GM19025 (cell line): ENCODE results near the gene ZNF598.
A peak's percentile ranks its signal among the peaks of the same experiment; 100 is the strongest.
"Not testable (repeated sequence)": the region's sequence is repeated elsewhere in the genome, so short reads cannot be mapped to it uniquely, and the experiment has no call there.

ENCODE experiments used
- ATAC-seq: cut with Tn5 transposase; IDR thresholded peaks from one replicate; pipeline ENCODE4 v1.9.1; 2021; ENCODE audit warnings: mild to moderate bottlenecking, low read depth, moderate library complexity; ENCODE audit not compliant: unreplicated experiment

ZNF598 gene

GRCh38 chr16:1978476-1979120 is 31.0 kb downstream of the ZNF598 start:
- ATAC-seq, result no peak

GRCh38 chr16:1977875-1978268 is 31.7 kb downstream of the ZNF598 start:
- no peak for ATAC-seq

GRCh38 chr16:1976951-1977874 is 32.4 kb downstream of the ZNF598 start:
- no peak for ATAC-seq

GRCh38 chr16:1976216-1976520 is 33.5 kb downstream of the ZNF598 start:
- no peak for ATAC-seq

GRCh38 chr16:1975432-1976215 is 34.0 kb downstream of the ZNF598 start:
- ATAC-seq, result no peak

- no peak for ATAC-seq
Observed at GRCh38 chr16:1974157-1975070, 35.2 kb downstream of the ZNF598 start.

GRCh38 chr16:1973461-1974156 is 36.0 kb downstream of the ZNF598 start:
- ATAC-seq, result no peak

GRCh38 chr16:1972490-1972877 is 37.1 kb downstream of the ZNF598 start:
- no peak for ATAC-seq

GRCh38 chr16:1971796-1972489 is 37.7 kb downstream of the ZNF598 start, which contains the start of gene TBL3:
Gene TBL3, plus strand, starts transcription at chr16:1972053. Its CDS starts 112 bp downstream, at chr16:1972165.
- ATAC-seq, result peak; percentile 78

- ATAC-seq, result no peak
Observed at GRCh38 chr16:1968146-1968953, 41.3 kb downstream of the ZNF598 start.

GRCh38 chr16:1966460-1966859 is 43.2 kb downstream of the ZNF598 start, which contains the start of gene RNF151:
Gene RNF151, plus strand, starts transcription at chr16:1966856. Its CDS starts 26 bp downstream, at chr16:1966882.
- no peak for ATAC-seq

- ATAC-seq, result no peak
Observed at GRCh38 chr16:1965396-1966001, 44.1 kb downstream of the ZNF598 start.

- ATAC-seq, result peak; percentile 88
Observed at GRCh38 chr16:1964506-1965395, 44.9 kb downstream of the ZNF598 start, which contains the start of gene RPS2. Gene RPS2, minus strand, starts transcription at chr16:1964826. Its CDS starts 201 bp downstream, at chr16:1964625.

GRCh38 chr16:1963806-1964505 is 45.7 kb downstream of the ZNF598 start:
- no peak for ATAC-seq

- not testable (repeated sequence) for ATAC-seq
Observed at GRCh38 chr16:1962161-1963153, 47.2 kb downstream of the ZNF598 start.
